DND-41 (cell line): ENCODE measurements around the gene SH3RF3.

Experiments
- EZH2 ChIP-seq: IDR thresholded peaks from 3 replicates; pipeline ENCODE4 v1.6.1; 2012; ENCODE audit warnings: borderline replicate concordance, low read depth, mild to moderate bottlenecking, moderate library complexity, low read length, inconsistent platforms; ENCODE audit not compliant: severe bottlenecking
- TF ChIP-seq, protein P1 (sequence below): IDR thresholded peaks from 2 replicates; pipeline ENCODE4 v1.5.1; 2012; ENCODE audit warnings: borderline replicate concordance, low read length, moderate library complexity, mild to moderate bottlenecking; ENCODE audit not compliant: poor library complexity, severe bottlenecking; ENCODE audit errors: extremely low read depth

DNA sequence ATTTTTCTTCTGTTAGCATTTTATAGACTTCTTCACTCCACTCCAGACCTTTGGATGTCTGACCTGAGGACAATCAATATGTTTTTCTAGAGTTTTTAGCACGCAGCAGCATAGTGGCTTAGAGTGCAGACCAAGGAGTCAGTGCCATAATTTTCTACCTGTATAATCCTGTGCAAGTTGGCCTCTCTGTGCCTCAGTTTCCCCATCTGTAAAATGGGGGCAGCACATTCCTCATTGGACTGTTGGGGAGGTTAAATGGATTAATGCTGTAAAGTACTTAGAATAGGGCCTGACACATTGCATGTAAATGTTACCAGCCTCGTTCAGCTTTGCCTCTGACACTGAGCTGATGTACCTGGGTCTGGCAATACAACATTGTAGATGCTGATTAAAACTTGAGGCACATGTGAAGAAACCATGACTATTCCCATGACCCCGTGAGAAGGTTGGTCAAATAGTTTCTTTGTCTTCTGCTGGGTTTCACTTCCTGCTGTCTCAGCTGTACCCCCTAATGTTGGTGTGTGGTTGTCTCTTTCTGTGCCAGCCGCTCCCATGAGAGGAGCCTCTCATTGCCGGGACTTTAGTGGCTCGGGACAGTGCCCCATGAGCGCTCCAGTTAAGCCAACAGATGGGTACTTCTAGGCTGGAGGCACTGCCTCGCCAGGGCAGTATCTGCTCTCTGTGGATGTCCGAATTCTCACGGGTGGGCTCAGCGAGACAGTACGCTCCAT lies 125.3 kb downstream of the SH3RF3 start:
- TF ChIP-seq, protein P1, sequence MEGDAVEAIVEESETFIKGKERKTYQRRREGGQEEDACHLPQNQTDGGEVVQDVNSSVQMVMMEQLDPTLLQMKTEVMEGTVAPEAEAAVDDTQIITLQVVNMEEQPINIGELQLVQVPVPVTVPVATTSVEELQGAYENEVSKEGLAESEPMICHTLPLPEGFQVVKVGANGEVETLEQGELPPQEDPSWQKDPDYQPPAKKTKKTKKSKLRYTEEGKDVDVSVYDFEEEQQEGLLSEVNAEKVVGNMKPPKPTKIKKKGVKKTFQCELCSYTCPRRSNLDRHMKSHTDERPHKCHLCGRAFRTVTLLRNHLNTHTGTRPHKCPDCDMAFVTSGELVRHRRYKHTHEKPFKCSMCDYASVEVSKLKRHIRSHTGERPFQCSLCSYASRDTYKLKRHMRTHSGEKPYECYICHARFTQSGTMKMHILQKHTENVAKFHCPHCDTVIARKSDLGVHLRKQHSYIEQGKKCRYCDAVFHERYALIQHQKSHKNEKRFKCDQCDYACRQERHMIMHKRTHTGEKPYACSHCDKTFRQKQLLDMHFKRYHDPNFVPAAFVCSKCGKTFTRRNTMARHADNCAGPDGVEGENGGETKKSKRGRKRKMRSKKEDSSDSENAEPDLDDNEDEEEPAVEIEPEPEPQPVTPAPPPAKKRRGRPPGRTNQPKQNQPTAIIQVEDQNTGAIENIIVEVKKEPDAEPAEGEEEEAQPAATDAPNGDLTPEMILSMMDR, result no peak
- TF ChIP-seq EZH2, result no peak
